BJ (cell line): ENCODE measurements around the gene PCNA. TPM values are rescaled to one million over a fixed set of nuclear protein-coding genes. Genes with fewer than 3 reads are reported as not detected.

ENCODE experiments used
- CTCF ChIA-PET: fragments of 350-600 bp; formaldehyde crosslinking; extraction: SDS; loops from one replicate; lab custom pipeline; 2021; ENCODE audit warnings: antibody characterized with exemption, inconsistent platforms; lab: Yijun Ruan, JAX
- POLR2A ChIA-PET: fragments of 300-600 bp; sonication (Branson Sonifier 250); formaldehyde crosslinking; extraction: SDS; loops from one replicate; lab custom pipeline; 2021; ENCODE audit warnings: antibody characterized with exemption; lab: Charles Lee
- DNase-seq: peaks from one replicate; pipeline ENCODE4 v3.0.0-alpha.2; 2011; ENCODE audit warnings: low read depth
- H3K27me3 ChIP-seq: 2 replicates; pipeline ENCODE4 v1.6.0; 2011; ENCODE audit warnings: low read length; ENCODE audit not compliant: control insufficient read depth, insufficient read depth
- H3K36me3 ChIP-seq: 2 replicates; pipeline ENCODE4 v1.5.1; 2011; ENCODE audit warnings: low read length; ENCODE audit not compliant: control insufficient read depth, insufficient read depth
- H3K4me3 ChIP-seq: 2 replicates; pipeline ENCODE4 v1.5.1; 2011; ENCODE audit warnings: low read depth, mild to moderate bottlenecking, control low read depth, low read length
- CTCF ChIP-seq: IDR thresholded peaks from 2 replicates; pipeline ENCODE4 v1.5.1; 2011; ENCODE audit warnings: low read depth, mild to moderate bottlenecking, control low read depth, inconsistent platforms, low read length, moderate library complexity; ENCODE audit not compliant: insufficient read depth
- polyA plus RNA-seq: library from polyadenylated mRNA; depleted of rRNA; stranded (reverse); fragments of >200 nt; gene quantifications from 2 replicates; pipeline ENCODE4 v1.2.3, GENCODE V29; 2011

PCNA gene
- polyA plus RNA-seq, 1 experiment, result 78.2 TPM

- Histone ChIP-seq H3K27me3 (no peaks in the 10 kb centered on the region), H3K4me3 (no peak overlapping the region), H3K36me3 (no peaks in the 10 kb centered on the region)
- no peak for DNase-seq
- CTCF ChIA-PET, result interaction anchor here (0.5 to 2.7 kb wide), 4 partner anchors 15 to 38 kb away, joined by 3 to 8 read pairs (median 6); partner anchors contain the start of gene CDS2
- POLR2A ChIA-PET, result no interaction called here
- no peak for TF ChIP-seq CTCF
Observed at GRCh38 chr20:5153612-5154542, 34.1 kb upstream of the PCNA start.

- ChIA-PET CTCF (interaction anchor here (0.5 to 2.7 kb wide), 3 partner anchors 16 to 39 kb away, joined by 5 to 8 read pairs (median 6); partner anchors contain the start of gene CDS2), POLR2A (no interaction called here)
- Histone ChIP-seq H3K27me3 (no peaks in the 10 kb centered on the region), H3K4me3 (no peak overlapping the region), H3K36me3 (no peaks in the 10 kb centered on the region)
- no peak for TF ChIP-seq CTCF
- no peak for DNase-seq
Observed at GRCh38 chr20:5153152-5153467, 33.4 kb upstream of the PCNA start.

- POLR2A ChIA-PET, result no interaction called here
Observed at GRCh38 chr20:5150226-5151076, 30.7 kb upstream of the PCNA start.

GRCh38 chr20:5149892-5150225 is 30.1 kb upstream of the PCNA start:
- Histone ChIP-seq H3K36me3 (no peaks in the 10 kb centered on the region), H3K4me3 (no peak overlapping the region), H3K27me3 (no peaks in the 10 kb centered on the region)
- ChIA-PET CTCF (interaction anchor here (0.7 kb wide), 1 partner anchor 42 kb away, joined by 3 read pairs; no protein-coding TSS in a partner anchor), POLR2A (no interaction called here)
- TF ChIP-seq CTCF, result no peak
- no peak for DNase-seq

More at GRCh38 chr20:5150226-5151076, 30.7 kb upstream of the PCNA start:
- CTCF ChIA-PET, result interaction anchor here (0.7 kb wide), 1 partner anchor 42 kb away, joined by 3 read pairs; no protein-coding TSS in a partner anchor
- no peak for TF ChIP-seq CTCF
- H3K4me3 ChIP-seq, result no peak overlapping the region
- no peak for DNase-seq
- H3K27me3 ChIP-seq, result no peaks in the 10 kb centered on the region
- no peaks in the 10 kb centered on the region for H3K36me3 ChIP-seq

- no peak for DNase-seq
- H3K4me3 ChIP-seq, result no peak overlapping the region
- CTCF ChIA-PET, result no interaction called here
- H3K36me3 ChIP-seq, result no peaks in the 10 kb centered on the region
- TF ChIP-seq CTCF, result no peak
- POLR2A ChIA-PET, result no interaction called here
- no peaks in the 10 kb centered on the region for H3K27me3 ChIP-seq
Observed at GRCh38 chr20:5148581-5148980, 28.8 kb upstream of the PCNA start.
